ENCODE data around the gene CFAP20.
"Not testable (repeated sequence)": the region's sequence is repeated elsewhere in the genome, so short reads cannot be mapped to it uniquely, and the experiment has no call there.

The CFAP20 gene

GRCh38 chr16:58077796-58078195 lies 51.4 kb downstream of the CFAP20 start:
- no peak overlapping the region for H3K4me3 ChIP-seq (ENCODE audit: low read depth, low read length)
- DNase-seq (ENCODE audit: low read depth): no peak

GRCh38 chr16:58076514-58076913 lies 52.7 kb downstream of the CFAP20 start:
- H3K4me3 ChIP-seq (ENCODE audit: low read depth, low read length): no peak overlapping the region
- no peak for DNase-seq (ENCODE audit: low read depth)

GRCh38 chr16:58074657-58075056 lies 54.5 kb downstream of the CFAP20 start:
- DNase-seq (ENCODE audit: low read depth): no peak
- no peak overlapping the region for H3K4me3 ChIP-seq (ENCODE audit: low read depth, low read length)

GRCh38 chr16:58073086-58073485 lies 56.1 kb downstream of the CFAP20 start:
- H3K4me3 ChIP-seq (ENCODE audit: low read depth, low read length); DNase-seq (ENCODE audit: low read depth): not testable (repeated sequence)

GRCh38 chr16:58072134-58072533 lies 57.0 kb downstream of the CFAP20 start:
- not testable (repeated sequence) for H3K4me3 ChIP-seq (ENCODE audit: low read depth, low read length); DNase-seq (ENCODE audit: low read depth)

GRCh38 chr16:58070585-58070984 lies 58.6 kb downstream of the CFAP20 start:
- no peak overlapping the region for H3K4me3 ChIP-seq (ENCODE audit: low read depth, low read length)
- DNase-seq (ENCODE audit: low read depth): no peak
